GM10266 (cell line): ENCODE data around the gene TMEM201.
A peak's percentile ranks its signal among the peaks of the same experiment; 100 is the strongest.

ENCODE experiments used
- DNase-seq: peaks from one replicate; pipeline ENCODE4 v3.0.0; 2012; ENCODE audit errors: extremely low spot score
- TF ChIP-seq, protein P1 (sequence below): IDR thresholded peaks from 2 replicates; pipeline ENCODE4 v1.5.1; 2012; ENCODE audit warnings: mild to moderate bottlenecking, low read depth; ENCODE audit not compliant: control insufficient read depth, insufficient read depth; ENCODE audit errors: missing control alignments

The TMEM201 gene, protein sequence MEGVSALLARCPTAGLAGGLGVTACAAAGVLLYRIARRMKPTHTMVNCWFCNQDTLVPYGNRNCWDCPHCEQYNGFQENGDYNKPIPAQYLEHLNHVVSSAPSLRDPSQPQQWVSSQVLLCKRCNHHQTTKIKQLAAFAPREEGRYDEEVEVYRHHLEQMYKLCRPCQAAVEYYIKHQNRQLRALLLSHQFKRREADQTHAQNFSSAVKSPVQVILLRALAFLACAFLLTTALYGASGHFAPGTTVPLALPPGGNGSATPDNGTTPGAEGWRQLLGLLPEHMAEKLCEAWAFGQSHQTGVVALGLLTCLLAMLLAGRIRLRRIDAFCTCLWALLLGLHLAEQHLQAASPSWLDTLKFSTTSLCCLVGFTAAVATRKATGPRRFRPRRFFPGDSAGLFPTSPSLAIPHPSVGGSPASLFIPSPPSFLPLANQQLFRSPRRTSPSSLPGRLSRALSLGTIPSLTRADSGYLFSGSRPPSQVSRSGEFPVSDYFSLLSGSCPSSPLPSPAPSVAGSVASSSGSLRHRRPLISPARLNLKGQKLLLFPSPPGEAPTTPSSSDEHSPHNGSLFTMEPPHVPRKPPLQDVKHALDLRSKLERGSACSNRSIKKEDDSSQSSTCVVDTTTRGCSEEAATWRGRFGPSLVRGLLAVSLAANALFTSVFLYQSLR

DNA sequence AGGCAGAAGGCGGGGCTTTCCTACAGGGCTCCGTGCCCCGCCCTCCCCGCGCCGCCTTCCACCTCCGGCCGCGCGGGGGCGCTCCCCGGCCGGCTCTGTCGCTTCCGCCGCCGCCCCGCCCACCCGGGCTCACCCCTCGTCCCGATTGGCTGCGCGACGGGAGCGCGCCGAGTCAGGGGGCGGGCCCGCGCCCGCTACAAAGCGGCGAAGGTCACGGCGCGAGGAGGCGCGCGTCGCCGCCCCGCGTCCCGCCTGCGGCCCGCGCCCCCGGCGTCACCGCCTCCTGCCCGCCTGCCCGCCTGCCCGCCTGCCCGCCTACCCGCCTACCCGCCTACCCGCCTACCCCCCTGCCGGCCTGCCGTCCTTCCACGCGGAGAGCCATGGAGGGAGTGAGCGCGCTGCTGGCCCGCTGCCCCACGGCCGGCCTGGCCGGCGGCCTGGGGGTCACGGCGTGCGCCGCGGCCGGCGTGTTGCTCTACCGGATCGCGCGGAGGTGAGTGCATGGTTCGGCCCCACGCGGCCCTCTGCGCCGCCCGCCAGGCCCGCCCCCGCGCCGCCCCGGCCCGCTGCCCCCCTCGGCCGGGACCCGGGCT is at the start of gene TMEM201:
Gene TMEM201 (plus strand): TSS at position 361 of the 593 bp plus-strand sequence. CDS start 20 bp downstream, at position 381.
- peak; percentile 99 for DNase-seq
- TF ChIP-seq, protein P1, sequence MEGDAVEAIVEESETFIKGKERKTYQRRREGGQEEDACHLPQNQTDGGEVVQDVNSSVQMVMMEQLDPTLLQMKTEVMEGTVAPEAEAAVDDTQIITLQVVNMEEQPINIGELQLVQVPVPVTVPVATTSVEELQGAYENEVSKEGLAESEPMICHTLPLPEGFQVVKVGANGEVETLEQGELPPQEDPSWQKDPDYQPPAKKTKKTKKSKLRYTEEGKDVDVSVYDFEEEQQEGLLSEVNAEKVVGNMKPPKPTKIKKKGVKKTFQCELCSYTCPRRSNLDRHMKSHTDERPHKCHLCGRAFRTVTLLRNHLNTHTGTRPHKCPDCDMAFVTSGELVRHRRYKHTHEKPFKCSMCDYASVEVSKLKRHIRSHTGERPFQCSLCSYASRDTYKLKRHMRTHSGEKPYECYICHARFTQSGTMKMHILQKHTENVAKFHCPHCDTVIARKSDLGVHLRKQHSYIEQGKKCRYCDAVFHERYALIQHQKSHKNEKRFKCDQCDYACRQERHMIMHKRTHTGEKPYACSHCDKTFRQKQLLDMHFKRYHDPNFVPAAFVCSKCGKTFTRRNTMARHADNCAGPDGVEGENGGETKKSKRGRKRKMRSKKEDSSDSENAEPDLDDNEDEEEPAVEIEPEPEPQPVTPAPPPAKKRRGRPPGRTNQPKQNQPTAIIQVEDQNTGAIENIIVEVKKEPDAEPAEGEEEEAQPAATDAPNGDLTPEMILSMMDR: peak; percentile 87

DNA sequence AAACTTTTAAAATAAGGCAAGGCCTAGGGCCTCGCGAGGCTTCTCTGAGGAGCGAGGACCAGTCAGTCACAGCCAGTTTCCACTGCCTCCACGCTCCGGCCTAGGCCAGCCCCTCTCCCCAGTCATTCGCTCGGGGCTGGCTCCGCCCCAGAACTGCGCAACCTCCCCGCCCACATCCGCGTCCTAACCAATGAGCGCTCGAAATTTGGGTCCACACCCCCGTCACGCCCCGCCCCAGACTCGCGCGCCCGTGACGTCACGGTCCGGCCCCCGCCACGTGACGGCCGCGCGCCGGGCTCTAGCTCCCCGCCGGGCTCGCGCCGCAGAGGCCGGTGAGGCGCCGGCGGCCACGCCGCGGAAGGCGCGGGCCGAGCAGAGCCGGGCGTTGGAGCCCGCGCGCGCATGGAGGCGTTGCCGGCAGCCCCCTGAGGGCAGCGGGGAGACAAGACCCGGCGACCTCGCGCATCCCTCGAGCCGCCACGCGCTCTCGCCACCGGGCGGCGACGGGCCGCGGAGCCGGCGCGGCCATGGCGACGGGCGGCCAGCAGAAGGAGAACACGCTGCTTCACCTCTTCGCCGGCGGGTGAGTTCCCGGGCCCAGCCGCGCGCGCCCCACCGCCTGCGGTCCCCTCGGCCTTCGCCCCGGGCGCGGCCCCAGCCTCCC is 49.4 kb upstream of the TMEM201 start, which contains the start of gene SLC25A33:
Gene SLC25A33 (plus strand): TSS at position 301 of the 664 bp plus-strand sequence. CDS start 227 bp downstream, at position 528.
- TF ChIP-seq, protein P1: no peak
- DNase-seq: peak; percentile 99

DNA sequence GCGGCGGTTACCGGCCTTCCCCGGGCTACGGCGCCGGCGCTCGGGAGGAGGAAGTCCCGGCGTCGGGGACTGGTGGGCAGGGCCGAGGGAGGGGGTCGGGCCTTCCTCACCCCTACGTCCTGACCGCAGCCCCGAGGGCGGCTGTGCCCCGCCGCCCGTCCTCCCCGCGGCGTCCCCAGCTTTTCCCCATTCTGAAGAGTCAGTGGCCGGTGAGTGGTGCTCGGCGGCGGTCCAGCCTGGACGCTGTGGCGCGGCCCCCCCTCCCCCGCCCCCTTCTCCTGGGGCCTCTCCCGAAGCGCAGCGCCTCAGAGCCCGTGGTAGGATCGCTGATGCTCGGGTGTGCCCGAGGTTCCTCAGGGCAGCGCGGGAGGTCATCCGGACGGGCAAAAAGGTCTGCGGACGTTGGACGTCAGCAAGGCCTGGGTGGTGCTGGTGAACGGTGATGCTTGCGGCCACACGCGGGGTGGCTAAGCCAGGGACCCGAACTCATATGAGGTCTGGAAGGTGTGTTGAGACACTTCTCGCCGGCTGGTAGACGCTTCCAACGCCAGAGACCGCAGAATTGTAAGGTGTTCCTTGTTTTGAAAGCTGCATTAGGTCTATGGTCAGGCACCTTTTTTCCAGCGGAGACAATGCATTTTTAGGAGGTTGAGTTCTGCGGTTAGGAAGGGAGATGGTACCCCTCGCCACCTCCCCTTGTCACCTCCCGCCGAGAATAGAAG is 48.7 kb upstream of the TMEM201 start:
- peak; percentile 83 for DNase-seq
- TF ChIP-seq, protein P1: no peak

DNA sequence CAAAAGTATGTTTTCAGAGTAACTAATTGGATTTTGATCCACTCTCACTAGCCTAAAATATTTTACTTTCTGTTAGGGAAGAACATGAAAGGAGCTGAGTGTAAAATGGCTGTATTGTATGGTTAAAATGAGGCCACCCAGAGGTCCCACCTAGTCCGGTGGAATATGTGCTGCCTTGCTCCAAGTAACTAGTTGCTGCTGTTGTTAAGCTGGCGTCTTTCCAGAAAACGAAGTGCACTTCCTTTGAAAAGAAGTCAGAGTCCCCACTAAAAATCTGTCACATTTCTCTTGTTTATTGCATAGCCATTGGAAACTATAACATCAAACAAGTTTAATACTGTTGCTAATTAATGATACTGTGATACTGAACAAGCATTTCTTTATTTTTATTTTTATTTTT is 46.3 kb upstream of the TMEM201 start:
- no peak for DNase-seq
- TF ChIP-seq, protein P1: no peak

DNA sequence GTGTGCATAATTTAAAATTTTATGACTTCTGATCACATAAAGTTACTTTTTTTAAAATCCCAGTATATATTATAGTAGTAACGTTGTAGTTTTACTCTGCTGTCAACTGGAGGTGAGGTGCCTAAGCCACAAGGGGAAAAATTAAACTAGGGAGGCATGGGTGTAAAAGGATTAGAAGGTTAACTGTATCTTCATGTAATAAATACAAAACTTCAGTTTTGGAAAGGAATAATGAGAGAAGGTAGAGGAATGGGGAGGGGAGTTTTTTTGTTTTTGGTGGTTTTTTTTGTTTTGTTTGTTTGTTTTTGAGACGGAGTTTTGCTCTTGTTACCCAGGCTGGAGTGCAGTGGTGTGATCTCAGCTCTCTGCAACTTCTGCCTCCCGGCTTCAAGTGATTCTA is 43.8 kb upstream of the TMEM201 start:
- no peak for DNase-seq

More for the DNA sequence above, 43.8 kb upstream of the TMEM201 start:
- TF ChIP-seq, protein P1: no peak
